ENCODE data around the gene RBM6. TPM values are rescaled to one million over a fixed set of nuclear protein-coding genes. Genes with fewer than 3 reads are reported as not detected.
"Not testable (repeated sequence)": the region's sequence is repeated elsewhere in the genome, so short reads cannot be mapped to it uniquely, and the experiment has no call there.

RBM6 gene
- total and polyA plus RNA-seq, 4 donors, result 70.1 to 175 (median 129) TPM

DNA sequence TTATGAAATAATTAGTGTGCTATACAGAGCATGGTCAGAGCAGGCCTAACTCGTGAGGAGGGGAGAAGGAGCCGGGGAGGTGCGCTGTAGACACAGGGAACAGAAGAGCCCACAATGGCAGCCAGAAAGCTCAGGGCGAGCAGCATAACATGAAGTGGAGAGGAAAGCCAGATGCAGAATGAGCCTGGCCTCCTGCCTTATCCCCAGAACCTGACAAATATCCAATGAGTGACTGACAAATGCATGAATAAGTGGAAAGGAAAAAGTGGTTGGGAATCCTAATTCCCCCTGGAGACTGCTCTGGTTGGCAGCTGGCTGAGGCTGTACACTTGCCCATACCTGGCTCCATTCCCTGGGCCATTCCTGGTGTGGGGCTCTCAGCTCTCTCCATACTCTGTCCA lies 27.1 kb upstream of the RBM6 start:
- Histone ChIP-seq H3K36me3 (ENCODE audit: control insufficient read depth, insufficient read depth, low read length) (peaks cover 46% of the 10 kb centered on the region), H3K9me3 (ENCODE audit: control insufficient read depth, insufficient read depth, low read length) (no peaks in the 10 kb centered on the region), H3K27ac (ENCODE audit: low read depth, low read length) (no peak overlapping the region), H3K4me3 (ENCODE audit: low read depth, low read length) (no peak overlapping the region), H3K27me3 (ENCODE audit: control insufficient read depth, insufficient read depth, low read length) (no peaks in the 10 kb centered on the region), H3K4me1 (ENCODE audit: control insufficient read depth, insufficient read depth, low read length) (peaks cover 4% of the 10 kb centered on the region)
- 82% methylated on average over 4 of the region's 4 CpGs for WGBS (ENCODE audit: insufficient coverage)
- DNase-seq (ENCODE audit: low read depth in 4 of 6, low spot score in 6 of 6), result peak in 2 of 6 donors; percentile 23 to 67

DNA sequence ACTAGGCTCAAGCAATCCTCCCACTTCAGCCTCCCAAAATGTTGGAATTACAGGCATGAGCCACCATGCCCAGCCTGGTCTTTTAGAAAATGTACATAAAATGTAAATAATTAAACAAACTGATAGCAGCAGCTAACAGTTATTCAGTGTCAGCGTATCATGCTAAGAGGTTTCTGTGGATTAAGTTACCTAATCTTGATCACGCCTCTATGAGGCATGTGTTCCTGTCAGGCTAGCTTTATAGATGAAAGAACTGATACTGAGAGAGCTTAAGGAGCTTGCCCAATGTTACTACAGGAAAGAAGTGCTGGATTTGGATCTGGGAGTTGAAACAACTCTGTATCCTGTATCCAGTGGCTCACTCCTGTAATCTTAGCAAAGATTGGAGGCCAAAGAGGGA lies 25.0 kb upstream of the RBM6 start:
- H3K4me3 ChIP-seq (ENCODE audit: low read depth, low read length), result no peak overlapping the region
- no peak overlapping the region for H3K27ac ChIP-seq (ENCODE audit: low read depth, low read length)
- H3K9me3 ChIP-seq (ENCODE audit: control insufficient read depth, insufficient read depth, low read length), result no peaks in the 10 kb centered on the region
- no peaks in the 10 kb centered on the region for H3K27me3 ChIP-seq (ENCODE audit: control insufficient read depth, insufficient read depth, low read length)
- WGBS (ENCODE audit: insufficient coverage), result 100% methylated on average over 1 of the region's 2 CpGs
- H3K4me1 ChIP-seq (ENCODE audit: control insufficient read depth, insufficient read depth, low read length), result peaks cover 4% of the 10 kb centered on the region
- DNase-seq (ENCODE audit: low read depth in 4 of 6, low spot score in 6 of 6), result no peak
- peaks cover 30% of the 10 kb centered on the region for H3K36me3 ChIP-seq (ENCODE audit: control insufficient read depth, insufficient read depth, low read length)

DNA sequence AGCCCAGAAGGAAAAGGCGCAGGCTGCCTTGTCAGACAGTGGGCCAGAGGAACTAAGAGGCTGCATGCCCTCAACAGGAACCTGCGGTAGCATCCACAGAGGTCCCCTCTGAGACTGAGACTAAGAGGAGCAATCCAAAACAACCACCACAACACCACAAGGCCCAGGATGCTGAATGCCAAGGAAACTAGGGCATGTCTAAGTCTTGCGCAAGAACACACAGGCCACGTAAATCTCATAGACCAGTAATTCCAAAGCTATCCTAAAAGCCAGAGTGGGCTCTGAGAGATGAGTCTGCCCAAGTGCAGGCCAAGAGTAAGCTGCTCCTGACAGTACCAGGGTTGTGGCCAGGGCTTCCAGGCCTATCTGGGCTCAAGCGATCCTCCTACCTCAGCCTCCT lies 23.3 kb upstream of the RBM6 start:
- H3K4me1 ChIP-seq (ENCODE audit: control insufficient read depth, insufficient read depth, low read length), result peaks cover 4% of the 10 kb centered on the region
- WGBS (ENCODE audit: insufficient coverage), result 96% methylated on average over 4 of the region's 5 CpGs
- no peaks in the 10 kb centered on the region for H3K27me3 ChIP-seq (ENCODE audit: control insufficient read depth, insufficient read depth, low read length)
- DNase-seq (ENCODE audit: low read depth in 4 of 6, low spot score in 6 of 6), result no peak
- H3K9me3 ChIP-seq (ENCODE audit: control insufficient read depth, insufficient read depth, low read length), result no peaks in the 10 kb centered on the region
- no peak overlapping the region for H3K27ac ChIP-seq (ENCODE audit: low read depth, low read length)
- no peak overlapping the region for H3K4me3 ChIP-seq (ENCODE audit: low read depth, low read length)
- H3K36me3 ChIP-seq (ENCODE audit: control insufficient read depth, insufficient read depth, low read length), result peaks cover 13% of the 10 kb centered on the region

- WGBS (ENCODE audit: insufficient coverage), result 100% methylated on average over 9 of the region's 19 CpGs
- not testable (repeated sequence) for H3K4me3 ChIP-seq (ENCODE audit: low read depth, low read length); H3K36me3 ChIP-seq (ENCODE audit: control insufficient read depth, insufficient read depth, low read length); H3K27ac ChIP-seq (ENCODE audit: low read depth, low read length); DNase-seq (ENCODE audit: low read depth in 4 of 6, low spot score in 6 of 6); H3K4me1 ChIP-seq (ENCODE audit: control insufficient read depth, insufficient read depth, low read length); H3K27me3 ChIP-seq (ENCODE audit: control insufficient read depth, insufficient read depth, low read length); H3K9me3 ChIP-seq (ENCODE audit: control insufficient read depth, insufficient read depth, low read length)
These were observed 22.0 kb upstream of the RBM6 start for GRCh38 chr3:49917806-49918590.

DNA sequence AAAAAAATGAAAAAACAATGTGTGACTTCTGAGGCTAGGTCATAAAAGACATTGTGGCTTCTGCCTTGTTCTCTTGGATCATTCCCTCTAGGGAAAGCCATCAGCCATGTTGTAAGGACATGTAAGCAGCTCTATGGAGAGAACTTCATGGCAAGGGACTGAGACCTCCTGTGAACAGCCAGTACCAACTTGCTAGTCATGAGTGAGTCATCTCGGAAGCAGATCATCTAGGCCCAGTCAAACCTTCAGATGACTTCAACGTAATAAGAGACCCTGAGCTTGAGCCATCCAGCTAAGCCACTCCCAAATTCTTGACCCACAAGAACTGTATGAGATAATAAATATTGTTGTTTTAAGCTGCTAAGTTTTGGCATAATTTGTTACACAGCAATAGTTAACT lies 15.3 kb upstream of the RBM6 start:
- no peak overlapping the region for H3K27ac ChIP-seq (ENCODE audit: low read depth, low read length)
- peaks cover 14% of the 10 kb centered on the region for H3K4me1 ChIP-seq (ENCODE audit: control insufficient read depth, insufficient read depth, low read length)
- WGBS (ENCODE audit: insufficient coverage), result 100% methylated on average over 1 of the region's 2 CpGs
- no peaks in the 10 kb centered on the region for H3K9me3 ChIP-seq (ENCODE audit: control insufficient read depth, insufficient read depth, low read length)
- no peak for DNase-seq (ENCODE audit: low read depth in 4 of 6, low spot score in 6 of 6)
- H3K4me3 ChIP-seq (ENCODE audit: low read depth, low read length), result no peak overlapping the region
- no peaks in the 10 kb centered on the region for H3K27me3 ChIP-seq (ENCODE audit: control insufficient read depth, insufficient read depth, low read length)
- H3K36me3 ChIP-seq (ENCODE audit: control insufficient read depth, insufficient read depth, low read length), result peaks cover 24% of the 10 kb centered on the region

DNA sequence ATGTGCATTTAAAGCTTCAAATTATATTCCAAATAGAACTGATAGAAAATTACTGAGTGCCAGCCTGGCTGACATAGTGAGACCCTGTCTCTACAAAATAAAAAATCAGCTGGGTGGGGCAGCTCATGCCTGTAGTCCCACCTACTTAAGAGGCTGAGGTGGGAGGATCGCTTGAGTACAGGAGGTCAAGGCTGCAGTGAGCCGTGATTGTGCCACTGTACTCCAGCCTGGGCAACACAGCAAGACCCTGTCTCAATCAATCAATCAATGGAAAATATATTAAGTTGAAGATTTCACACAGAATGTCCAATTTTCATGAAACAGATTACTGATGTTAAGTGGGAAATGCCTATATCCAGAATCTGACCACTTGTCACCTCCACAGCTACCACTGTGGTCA lies 14.5 kb upstream of the RBM6 start:
- Histone ChIP-seq H3K4me1 (ENCODE audit: control insufficient read depth, insufficient read depth, low read length) (peaks cover 22% of the 10 kb centered on the region), H3K4me3 (ENCODE audit: low read depth, low read length) (no peak overlapping the region)
- WGBS (ENCODE audit: insufficient coverage), result no CpG with 5 or more reads among the region's 2 CpGs

GRCh38 chr3:49926117-49926728 lies 13.7 kb upstream of the RBM6 start:
- Histone ChIP-seq H3K9me3 (ENCODE audit: control insufficient read depth, insufficient read depth, low read length) (no peaks in the 10 kb centered on the region), H3K36me3 (ENCODE audit: control insufficient read depth, insufficient read depth, low read length) (peaks cover 24% of the 10 kb centered on the region), H3K27me3 (ENCODE audit: control insufficient read depth, insufficient read depth, low read length) (no peaks in the 10 kb centered on the region), H3K4me3 (ENCODE audit: low read depth, low read length) (no peak overlapping the region), H3K27ac (ENCODE audit: low read depth, low read length) (no peak overlapping the region), H3K4me1 (ENCODE audit: control insufficient read depth, insufficient read depth, low read length) (peaks cover 23% of the 10 kb centered on the region)
- no peak for DNase-seq (ENCODE audit: low read depth in 4 of 6, low spot score in 6 of 6)
- 98% methylated on average over 2 of the region's 4 CpGs for WGBS (ENCODE audit: insufficient coverage)

More for the DNA sequence above, 14.5 kb upstream of the RBM6 start:
- Histone ChIP-seq H3K9me3 (ENCODE audit: control insufficient read depth, insufficient read depth, low read length) (no peaks in the 10 kb centered on the region), H3K36me3 (ENCODE audit: control insufficient read depth, insufficient read depth, low read length) (peaks cover 24% of the 10 kb centered on the region), H3K27me3 (ENCODE audit: control insufficient read depth, insufficient read depth, low read length) (no peaks in the 10 kb centered on the region), H3K27ac (ENCODE audit: low read depth, low read length) (no peak overlapping the region)
- DNase-seq (ENCODE audit: low read depth in 4 of 6, low spot score in 6 of 6), result no peak

DNA sequence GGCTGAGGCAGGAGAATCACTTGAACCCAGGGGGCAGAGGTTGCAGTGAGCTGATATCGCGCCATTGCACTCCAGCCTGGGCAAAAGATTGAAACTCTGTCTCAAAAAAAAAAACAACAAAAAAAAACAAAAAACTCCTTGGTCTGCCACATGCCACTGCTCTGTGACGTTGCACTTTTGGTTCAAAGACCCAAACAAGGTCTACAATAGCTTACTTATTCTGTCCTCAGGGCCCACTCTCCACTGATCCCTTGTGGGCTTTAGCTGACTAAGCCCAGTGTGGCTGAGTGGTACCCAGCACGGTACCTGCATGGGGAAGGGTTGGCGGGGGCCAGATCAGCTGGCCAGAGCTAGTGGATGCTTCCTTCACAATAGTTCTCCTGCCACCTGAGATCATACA lies 12.2 kb upstream of the RBM6 start:
- H3K4me1 ChIP-seq (ENCODE audit: control insufficient read depth, insufficient read depth, low read length), result peaks cover 23% of the 10 kb centered on the region
- H3K9me3 ChIP-seq (ENCODE audit: control insufficient read depth, insufficient read depth, low read length), result no peaks in the 10 kb centered on the region
- no peak overlapping the region for H3K4me3 ChIP-seq (ENCODE audit: low read depth, low read length)
- DNase-seq (ENCODE audit: low read depth in 4 of 6, low spot score in 6 of 6), result no peak
- peaks cover 20% of the 10 kb centered on the region for H3K36me3 ChIP-seq (ENCODE audit: control insufficient read depth, insufficient read depth, low read length)
- H3K27ac ChIP-seq (ENCODE audit: low read depth, low read length), result no peak overlapping the region
- no peaks in the 10 kb centered on the region for H3K27me3 ChIP-seq (ENCODE audit: control insufficient read depth, insufficient read depth, low read length)
- 91% methylated on average over 4 of the region's 5 CpGs for WGBS (ENCODE audit: insufficient coverage)

- no peak overlapping the region for H3K4me3 ChIP-seq (ENCODE audit: low read depth, low read length)
- WGBS (ENCODE audit: insufficient coverage), result 92% methylated on average over 4 of the region's 5 CpGs
- no peaks in the 10 kb centered on the region for H3K27me3 ChIP-seq (ENCODE audit: control insufficient read depth, insufficient read depth, low read length)
- H3K36me3 ChIP-seq (ENCODE audit: control insufficient read depth, insufficient read depth, low read length), result peaks cover 13% of the 10 kb centered on the region
- H3K4me1 ChIP-seq (ENCODE audit: control insufficient read depth, insufficient read depth, low read length), result peaks cover 23% of the 10 kb centered on the region
- no peak for DNase-seq (ENCODE audit: low read depth in 4 of 6, low spot score in 6 of 6)
- no peak overlapping the region for H3K27ac ChIP-seq (ENCODE audit: low read depth, low read length)
- no peaks in the 10 kb centered on the region for H3K9me3 ChIP-seq (ENCODE audit: control insufficient read depth, insufficient read depth, low read length)
These were observed 11.4 kb upstream of the RBM6 start for GRCh38 chr3:49928481-49929017.
